GM19455 (cell line): ENCODE measurements around the gene HDAC4.

Experiments
- ATAC-seq: cut with Tn5 transposase; IDR thresholded peaks from one replicate; pipeline ENCODE4 v1.9.1; 2021; ENCODE audit not compliant: unreplicated experiment

The HDAC4 gene

GRCh38 chr2:239162141-239162821, 238.5 kb downstream of the HDAC4 start:
- ATAC-seq = no peak

- ATAC-seq = no peak
Measured at GRCh38 chr2:239161711-239162140, 239.1 kb downstream of the HDAC4 start.

- no peak for ATAC-seq
Measured at GRCh38 chr2:239160226-239161143, 240.3 kb downstream of the HDAC4 start.

- no peak for ATAC-seq
Measured at GRCh38 chr2:239159476-239159911, 241.3 kb downstream of the HDAC4 start.

GRCh38 chr2:239158641-239159475, 242.0 kb downstream of the HDAC4 start:
- no peak for ATAC-seq

DNA sequence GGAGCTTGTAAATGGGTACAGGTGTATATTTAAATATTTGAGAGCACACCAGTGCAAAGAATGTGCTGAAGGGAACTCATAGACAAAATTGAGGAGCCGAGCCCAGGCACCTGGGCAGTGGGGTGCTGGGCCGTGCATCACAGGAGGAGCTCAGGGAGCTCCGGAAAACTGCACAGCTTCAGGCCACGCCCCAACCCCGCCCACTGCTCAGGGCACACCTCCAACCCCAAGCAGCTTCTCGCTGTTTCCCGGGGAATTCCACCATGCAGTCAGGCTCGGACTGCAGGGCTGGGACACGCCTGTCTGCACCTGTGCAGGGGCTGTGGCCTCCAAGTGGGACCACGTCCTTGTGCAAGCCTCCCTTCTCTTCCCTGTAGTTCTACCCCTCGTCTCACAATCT, 243.0 kb downstream of the HDAC4 start:
- no peak for ATAC-seq

DNA sequence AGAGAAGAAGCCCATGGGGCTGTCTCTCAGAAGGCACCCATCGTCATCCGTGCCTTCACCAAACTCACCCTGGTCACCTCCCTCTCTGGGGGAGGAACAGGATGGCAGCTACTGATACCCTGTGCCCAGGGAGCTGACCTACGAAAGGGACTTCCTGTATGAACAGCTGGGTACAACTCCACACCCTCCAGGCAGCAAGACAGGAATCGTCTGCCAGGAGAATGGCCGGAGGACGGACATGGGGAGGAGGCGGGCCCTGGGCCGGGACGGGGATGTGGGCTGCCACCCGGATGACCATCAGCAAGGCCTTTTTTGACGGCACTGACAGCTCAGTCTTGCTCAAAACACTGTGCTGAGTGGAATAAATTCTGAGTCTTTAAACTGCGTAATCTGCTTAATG, 243.6 kb downstream of the HDAC4 start:
- no peak for ATAC-seq

- ATAC-seq = no peak
Measured at GRCh38 chr2:239156516-239157265, 244.1 kb downstream of the HDAC4 start.

GRCh38 chr2:239155806-239156480, 244.9 kb downstream of the HDAC4 start:
- ATAC-seq = no peak

- ATAC-seq = no peak
Measured at GRCh38 chr2:239154971-239155805, 245.6 kb downstream of the HDAC4 start.

- no peak for ATAC-seq
Measured at GRCh38 chr2:239153806-239154591, 246.8 kb downstream of the HDAC4 start.

GRCh38 chr2:239152916-239153305, 247.9 kb downstream of the HDAC4 start:
- ATAC-seq = no peak

GRCh38 chr2:239152239-239152915, 248.4 kb downstream of the HDAC4 start:
- ATAC-seq = no peak

- no peak for ATAC-seq
Measured at GRCh38 chr2:239151201-239152131, 249.4 kb downstream of the HDAC4 start.

- ATAC-seq = no peak
Measured at GRCh38 chr2:239150125-239151011, 250.5 kb downstream of the HDAC4 start.

DNA sequence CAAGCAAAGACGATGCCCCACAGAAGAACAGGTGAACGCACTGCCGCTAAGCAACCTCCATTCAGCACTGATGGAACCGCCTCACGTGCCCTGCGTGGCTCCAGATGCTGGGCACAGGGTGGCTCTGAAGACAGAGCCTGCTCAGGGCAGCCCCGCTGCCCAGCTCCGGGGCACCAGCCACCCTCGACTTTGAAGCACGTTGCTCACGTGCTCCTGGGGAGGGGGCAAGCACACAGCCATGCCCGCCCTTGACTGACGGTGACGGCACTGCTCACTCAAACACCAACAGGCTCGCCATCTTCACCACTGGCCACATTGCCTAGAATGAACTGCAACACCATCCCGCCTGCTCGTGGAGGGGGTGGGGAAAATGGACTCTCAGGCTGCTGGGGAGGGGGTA, 251.3 kb downstream of the HDAC4 start:
- no peak for ATAC-seq
